ENCODE results near the gene CBLN1. TPM values are rescaled to one million over a fixed set of nuclear protein-coding genes. Genes with fewer than 3 reads are reported as not detected.
"Not testable (repeated sequence)": the region's sequence is repeated elsewhere in the genome, so short reads cannot be mapped to it uniquely, and the experiment has no call there.

Gene CBLN1
- total and polyA plus RNA-seq, 4 donors: 0.14 to 0.55 (median 0.33) TPM; not detected in 1

DNA sequence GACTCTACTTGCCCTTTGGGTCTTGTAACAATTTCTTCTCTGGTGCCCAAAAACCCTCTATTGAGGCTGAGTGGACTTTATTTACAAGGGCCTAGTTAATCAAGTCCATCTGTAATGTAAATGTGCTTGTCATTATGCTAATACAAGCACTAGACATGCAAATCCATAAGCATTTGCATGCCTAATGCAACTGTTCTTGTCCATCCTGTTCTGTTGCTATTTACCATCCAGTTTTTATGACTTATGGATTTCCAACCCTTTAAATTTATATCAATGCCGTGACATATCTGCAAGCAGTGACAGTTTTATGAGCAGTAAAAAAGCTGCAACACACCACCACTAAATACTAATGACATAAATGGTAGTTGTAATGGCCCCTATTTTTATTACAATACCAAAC, 33.4 kb downstream of the CBLN1 start:
- no peaks in the 10 kb centered on the region for H3K9me3 ChIP-seq (ENCODE audit: control insufficient read depth in 4 of 4, low read length in 3 of 4)
- no peak overlapping the region for H3K4me3 ChIP-seq (ENCODE audit: low read depth in 1 of 3, low read length in 3 of 3)
- peaks cover 0 to 5% (median 1%) of the 10 kb centered on the region in 4 donors for H3K27me3 ChIP-seq (ENCODE audit: control insufficient read depth in 4 of 4, insufficient read depth in 4 of 4, low read length in 3 of 4)
- no peak for DNase-seq (ENCODE audit: low spot score)
- no peaks in the 10 kb centered on the region for H3K36me3 ChIP-seq (ENCODE audit: control insufficient read depth in 4 of 4, insufficient read depth in 3 of 4, low read depth in 1 of 4, low read length in 3 of 4)
- 64% methylated on average over 1 of the region's 1 CpG for WGBS
- TF ChIP-seq TAF1 (conservative IDR thresholded peaks at IDR 0.05): no peak
- no peak for TF ChIP-seq FOXA2 (IDR thresholded peaks at IDR 0.05)
- no peak for TF ChIP-seq JUND (IDR thresholded peaks at IDR 0.05)
- no peak for TF ChIP-seq EGR1 (IDR thresholded peaks at IDR 0.05; ENCODE audit: low read depth in 2 of 2)
- TF ChIP-seq MAX (IDR thresholded peaks at IDR 0.05): no peak
- no peak for TF ChIP-seq SP1 (IDR thresholded peaks at IDR 0.05)
- TF ChIP-seq HNF4A (conservative IDR thresholded peaks at IDR 0.05): no peak
- no peak for TF ChIP-seq NR2F2 (IDR thresholded peaks at IDR 0.05)
- TF ChIP-seq, protein P1, sequence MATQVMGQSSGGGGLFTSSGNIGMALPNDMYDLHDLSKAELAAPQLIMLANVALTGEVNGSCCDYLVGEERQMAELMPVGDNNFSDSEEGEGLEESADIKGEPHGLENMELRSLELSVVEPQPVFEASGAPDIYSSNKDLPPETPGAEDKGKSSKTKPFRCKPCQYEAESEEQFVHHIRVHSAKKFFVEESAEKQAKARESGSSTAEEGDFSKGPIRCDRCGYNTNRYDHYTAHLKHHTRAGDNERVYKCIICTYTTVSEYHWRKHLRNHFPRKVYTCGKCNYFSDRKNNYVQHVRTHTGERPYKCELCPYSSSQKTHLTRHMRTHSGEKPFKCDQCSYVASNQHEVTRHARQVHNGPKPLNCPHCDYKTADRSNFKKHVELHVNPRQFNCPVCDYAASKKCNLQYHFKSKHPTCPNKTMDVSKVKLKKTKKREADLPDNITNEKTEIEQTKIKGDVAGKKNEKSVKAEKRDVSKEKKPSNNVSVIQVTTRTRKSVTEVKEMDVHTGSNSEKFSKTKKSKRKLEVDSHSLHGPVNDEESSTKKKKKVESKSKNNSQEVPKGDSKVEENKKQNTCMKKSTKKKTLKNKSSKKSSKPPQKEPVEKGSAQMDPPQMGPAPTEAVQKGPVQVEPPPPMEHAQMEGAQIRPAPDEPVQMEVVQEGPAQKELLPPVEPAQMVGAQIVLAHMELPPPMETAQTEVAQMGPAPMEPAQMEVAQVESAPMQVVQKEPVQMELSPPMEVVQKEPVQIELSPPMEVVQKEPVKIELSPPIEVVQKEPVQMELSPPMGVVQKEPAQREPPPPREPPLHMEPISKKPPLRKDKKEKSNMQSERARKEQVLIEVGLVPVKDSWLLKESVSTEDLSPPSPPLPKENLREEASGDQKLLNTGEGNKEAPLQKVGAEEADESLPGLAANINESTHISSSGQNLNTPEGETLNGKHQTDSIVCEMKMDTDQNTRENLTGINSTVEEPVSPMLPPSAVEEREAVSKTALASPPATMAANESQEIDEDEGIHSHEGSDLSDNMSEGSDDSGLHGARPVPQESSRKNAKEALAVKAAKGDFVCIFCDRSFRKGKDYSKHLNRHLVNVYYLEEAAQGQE (IDR thresholded peaks at IDR 0.05): no peak
- TF ChIP-seq, protein P2, sequence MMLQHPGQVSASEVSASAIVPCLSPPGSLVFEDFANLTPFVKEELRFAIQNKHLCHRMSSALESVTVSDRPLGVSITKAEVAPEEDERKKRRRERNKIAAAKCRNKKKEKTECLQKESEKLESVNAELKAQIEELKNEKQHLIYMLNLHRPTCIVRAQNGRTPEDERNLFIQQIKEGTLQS (IDR thresholded peaks at IDR 0.05): no peak
- H3K27ac ChIP-seq (ENCODE audit: low read depth in 1 of 2, low read length in 2 of 2): no peak overlapping the region
- H3K4me1 ChIP-seq (ENCODE audit: control insufficient read depth in 4 of 4, insufficient read depth in 4 of 4, low read length in 3 of 4): no peaks in the 10 kb centered on the region
- no peak overlapping the region for H3K9ac ChIP-seq (ENCODE audit: low read depth in 1 of 2, low read length in 2 of 2)

- Histone ChIP-seq H3K4me1 (ENCODE audit: control insufficient read depth in 4 of 4, insufficient read depth in 4 of 4, low read length in 3 of 4) (no peaks in the 10 kb centered on the region), H3K9ac (ENCODE audit: low read depth in 1 of 2, low read length in 2 of 2) (no peak overlapping the region), H3K27ac (ENCODE audit: low read depth in 1 of 2, low read length in 2 of 2) (no peak overlapping the region), H3K4me3 (ENCODE audit: low read depth in 1 of 3, low read length in 3 of 3) (no peak overlapping the region), H3K27me3 (ENCODE audit: control insufficient read depth in 4 of 4, insufficient read depth in 4 of 4, low read length in 3 of 4) (no peaks in the 10 kb centered on the region), H3K36me3 (ENCODE audit: control insufficient read depth in 4 of 4, insufficient read depth in 3 of 4, low read depth in 1 of 4, low read length in 3 of 4) (no peaks in the 10 kb centered on the region), H3K9me3 (ENCODE audit: control insufficient read depth in 4 of 4, low read length in 3 of 4) (peaks cover 0 to 1% (median 0%) of the 10 kb centered on the region in 4 donors)
- DNase-seq (ENCODE audit: low spot score): no peak
- 64% methylated on average over 4 of the region's 4 CpGs for WGBS
- TF ChIP-seq FOXA2 (IDR thresholded peaks at IDR 0.05) (no peak), CTCF (IDR thresholded peaks at IDR 0.05; ENCODE audit: low read depth, low read length, missing input control) (no peak), SP1 (IDR thresholded peaks at IDR 0.05) (no peak), JUND (IDR thresholded peaks at IDR 0.05) (no peak), TAF1 (conservative IDR thresholded peaks at IDR 0.05) (no peak), YY1 (IDR thresholded peaks at IDR 0.05) (no peak), HNF4A (conservative IDR thresholded peaks at IDR 0.05) (no peak), EGR1 (IDR thresholded peaks at IDR 0.05; ENCODE audit: low read depth in 2 of 2) (no peak), HNF4G (IDR thresholded peaks at IDR 0.05) (no peak), GABPA (IDR thresholded peaks at IDR 0.05 in 1 of 2, conservative IDR thresholded peaks at IDR 0.05 in 1 of 2) (no peak), RAD21 (IDR thresholded peaks at IDR 0.05) (no peak), RXRA (IDR thresholded peaks at IDR 0.05) (no peak)
- TF ChIP-seq, protein P1 (IDR thresholded peaks at IDR 0.05): no peak
- TF ChIP-seq, protein P2 (IDR thresholded peaks at IDR 0.05): no peak
Measured at GRCh38 chr16:49236216-49236615, 45.4 kb downstream of the CBLN1 start.

- H3K27ac ChIP-seq (ENCODE audit: low read depth in 1 of 2, low read length in 2 of 2); H3K9me3 ChIP-seq (ENCODE audit: control insufficient read depth in 4 of 4, low read length in 3 of 4); H3K4me3 ChIP-seq (ENCODE audit: low read depth in 1 of 3, low read length in 3 of 3); H3K36me3 ChIP-seq (ENCODE audit: control insufficient read depth in 4 of 4, insufficient read depth in 3 of 4, low read depth in 1 of 4, low read length in 3 of 4); H3K9ac ChIP-seq (ENCODE audit: low read depth in 1 of 2, low read length in 2 of 2); DNase-seq (ENCODE audit: low spot score); H3K4me1 ChIP-seq (ENCODE audit: control insufficient read depth in 4 of 4, insufficient read depth in 4 of 4, low read length in 3 of 4); H3K27me3 ChIP-seq (ENCODE audit: control insufficient read depth in 4 of 4, insufficient read depth in 4 of 4, low read length in 3 of 4): not testable (repeated sequence)
- WGBS: 73% methylated on average over 3 of the region's 3 CpGs
Measured at GRCh38 chr16:49228335-49228734, 53.3 kb downstream of the CBLN1 start.

Data from liver (tissue), 9 donors.